HEK293 (cell line): Measurements from ENCODE around the gene SOX2.

Experiments
- CTCF ChIP-seq: fragments of 450-650 bp; formaldehyde crosslinking; IDR thresholded peaks from 2 replicates; pipeline ENCODE4 v1.5.1; 2016; ENCODE audit warnings: missing biosample characterization, missing genetic modification characterization
- HOXA7 ChIP-seq: sonication (generic); formaldehyde crosslinking; IDR thresholded peaks from 2 replicates; pipeline ENCODE4 v1.8.1; 2022; ENCODE audit warnings: missing genetic modification reagents, borderline replicate concordance
- HOXD13 ChIP-seq: sonication (generic); formaldehyde crosslinking; IDR thresholded peaks from 2 replicates; pipeline ENCODE4 v1.8.0; 2022; ENCODE audit warnings: missing genetic modification reagents, borderline replicate concordance
- MEIS1 ChIP-seq: sonication (generic); formaldehyde crosslinking; IDR thresholded peaks from 2 replicates; pipeline ENCODE4 v1.8.1; 2022; ENCODE audit warnings: missing genetic modification reagents, mild to moderate bottlenecking, borderline replicate concordance
- MYNN ChIP-seq: fragments of 450-650 bp; formaldehyde crosslinking; IDR thresholded peaks from 2 replicates; pipeline ENCODE4 v1.5.1; 2016; ENCODE audit warnings: missing biosample characterization, missing genetic modification characterization, borderline replicate concordance
- ZNF19 ChIP-seq: fragments of 450-650 bp; formaldehyde crosslinking; IDR thresholded peaks from 2 replicates; pipeline ENCODE4; 2016; ENCODE audit warnings: missing biosample characterization, missing genetic modification characterization, low read depth
- ZNF266 ChIP-seq: fragments of 450-650 bp; formaldehyde crosslinking; IDR thresholded peaks from 2 replicates; pipeline ENCODE4 v1.5.1; 2016; ENCODE audit warnings: missing biosample characterization, missing genetic modification characterization, low read depth
- ZNF292 ChIP-seq: fragments of 450-650 bp; formaldehyde crosslinking; IDR thresholded peaks from 2 replicates; pipeline ENCODE4 v1.5.1; 2016; ENCODE audit warnings: low read depth, missing biosample characterization, missing genetic modification characterization, borderline replicate concordance
- ZNF449 ChIP-seq: fragments of 450-650 bp; formaldehyde crosslinking; IDR thresholded peaks from 2 replicates; pipeline ENCODE4 v1.5.1; 2017; ENCODE audit warnings: missing biosample characterization, mild to moderate bottlenecking, missing genetic modification characterization, moderate library complexity
- ZNF639 ChIP-seq: fragments of 450-650 bp; formaldehyde crosslinking; IDR thresholded peaks from 2 replicates; pipeline ENCODE4 v1.5.1; 2016; ENCODE audit warnings: missing biosample characterization, missing genetic modification characterization
- TF ChIP-seq, protein P1 (sequence below): fragments of 450-650 bp; IDR thresholded peaks from 2 replicates; pipeline ENCODE4 v1.5.1; 2018; ENCODE audit warnings: missing biosample characterization, mild to moderate bottlenecking, missing genetic modification characterization

- TF ChIP-seq MYNN (tag by site-specific recombination) (no peak), ZNF19 (tag by site-specific recombination) (no peak), ZNF266 (tag by site-specific recombination) (no peak), HOXD13 (CRISPR knock-in tag) (no peak), CTCF (tag by site-specific recombination) (no peak), ZNF639 (tag by site-specific recombination) (no peak), MEIS1 (CRISPR knock-in tag) (no peak), HOXA7 (no peak), ZNF292 (no peak), ZNF449 (no peak)
- TF ChIP-seq, protein P1, sequence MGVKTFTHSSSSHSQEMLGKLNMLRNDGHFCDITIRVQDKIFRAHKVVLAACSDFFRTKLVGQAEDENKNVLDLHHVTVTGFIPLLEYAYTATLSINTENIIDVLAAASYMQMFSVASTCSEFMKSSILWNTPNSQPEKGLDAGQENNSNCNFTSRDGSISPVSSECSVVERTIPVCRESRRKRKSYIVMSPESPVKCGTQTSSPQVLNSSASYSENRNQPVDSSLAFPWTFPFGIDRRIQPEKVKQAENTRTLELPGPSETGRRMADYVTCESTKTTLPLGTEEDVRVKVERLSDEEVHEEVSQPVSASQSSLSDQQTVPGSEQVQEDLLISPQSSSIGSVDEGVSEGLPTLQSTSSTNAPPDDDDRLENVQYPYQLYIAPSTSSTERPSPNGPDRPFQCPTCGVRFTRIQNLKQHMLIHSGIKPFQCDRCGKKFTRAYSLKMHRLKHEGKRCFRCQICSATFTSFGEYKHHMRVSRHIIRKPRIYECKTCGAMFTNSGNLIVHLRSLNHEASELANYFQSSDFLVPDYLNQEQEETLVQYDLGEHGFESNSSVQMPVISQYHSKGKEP (tag by site-specific recombination): no peak
Observed at GRCh38 chr3:181717549-181718171, 5.9 kb downstream of the SOX2 start.
